Heart left ventricle (tissue), 16 donors: ENCODE measurements around the gene CAPN12. TPM values are rescaled to one million over a fixed set of nuclear protein-coding genes. Genes with fewer than 3 reads are reported as not detected.

Experiments used
- ATAC-seq, 4 donors: fragments of 200-7000 bp; cut with Tn5 transposase; one replicate each; pipeline ENCODE4 v1.9.1; 2020 to 2022; ENCODE audit warnings: moderate library complexity in 4 of 4, mild to moderate bottlenecking in 3 of 4, moderate number of reproducible peaks in 1 of 4
- DNase-seq, 5 donors: peaks; one replicate each; pipeline ENCODE4 v3.0.0-alpha.2; 2020
- H3K27ac ChIP-seq, 12 donors: fragments of 200-600 bp; sonication (generic) in 4 of 12; one replicate each; pipeline versions ENCODE4 v1.5.0 to v1.8.0; 2016 to 2022; ENCODE audit warnings: mild to moderate bottlenecking in 2 of 12
- H3K27me3 ChIP-seq, 9 donors: fragments of 200-600 bp; sonication (generic) in 2 of 9; one replicate each; pipeline versions ENCODE4 v1.5.1 to v1.8.0; 2016 to 2022; ENCODE audit warnings: mild to moderate bottlenecking in 3 of 9
- H3K36me3 ChIP-seq, 9 donors: fragments of 200-600 bp; sonication (generic) in 2 of 9; one replicate each; pipeline versions ENCODE4 v1.5.0 to v1.8.0; 2018 to 2022; ENCODE audit warnings: mild to moderate bottlenecking in 2 of 9
- H3K4me1 ChIP-seq, 12 donors: fragments of 200-600 bp; sonication (generic) in 4 of 12; one replicate each; pipeline versions ENCODE4 v1.5.0 to v1.8.0; 2016 to 2022; ENCODE audit warnings: mild to moderate bottlenecking in 3 of 12
- H3K4me3 ChIP-seq, 12 donors: fragments of 200-600 bp; sonication (generic) in 4 of 12; one replicate each; pipeline versions ENCODE4 v1.5.0 to v1.8.0; 2017 to 2022; ENCODE audit warnings: mild to moderate bottlenecking in 9 of 12, moderate library complexity in 4 of 12
- H3K9me3 ChIP-seq, 12 donors: fragments of 200-600 bp; sonication (generic) in 4 of 12; one replicate each; pipeline versions ENCODE4 v1.5.0 to v1.8.0; 2016 to 2022; ENCODE audit warnings: mild to moderate bottlenecking in 1 of 12
- CTCF ChIP-seq, 12 donors: fragments of 200-600 bp; sonication (generic) in 4 of 12; IDR thresholded peaks; one replicate each; pipeline versions ENCODE4 v1.5.0 to v1.8.0; 2018 to 2022; ENCODE audit warnings: antibody characterized with exemption in 12 of 12, mild to moderate bottlenecking in 5 of 12
- POLR2A ChIP-seq, 2 donors: fragments of 450-650 bp; IDR thresholded peaks; one replicate each; pipeline ENCODE4 v1.6.1; 2017; ENCODE audit warnings: antibody characterized with exemption in 2 of 2, mild to moderate bottlenecking in 2 of 2, moderate library complexity in 2 of 2
- WGBS, 4 donors: extraction: QIAGEN DNeasy Blood & Tissue Kit in 2 of 4; methylation state at CpG; one replicate each; pipeline versions ENCODE4 v1.1.5 to v1.1.7; 2013 to 2018; 5-methylcytosine and 5-hydroxymethylcytosine counted together
- intact Hi-C, 10 donors: fragments of 100-400 bp; cut with DNase I; formaldehyde crosslinking; loops; one replicate each; pipeline versions ENCODE4 v1.11.1 to v1.14.2; 2022
- polyA plus RNA-seq, 2 donors: library from polyadenylated mRNA; stranded (reverse); fragments of 200-250 nt; gene quantifications; one replicate each; pipeline ENCODE4 v1.2.3, GENCODE V29; 2013
- total RNA-seq, 9 donors: library from RNA; depleted of rRNA in 2 of 9; stranded (reverse); fragments of >200 nt in 2 of 9; fragmentation: NEBNext Ultra II Directional in 3 of 9; extraction: Animal tissue kit (Norgen Biotek cat#: 25700) in 3 of 9; gene quantifications; one replicate each; pipeline versions ENCODE4 v1.1.0 to v1.2.4, GENCODE V29; 2016 to 2023
- donor health status: ischemic (EF 13 %, LVEDD 7.1; RV severe dilation, severe dysfunction).
- donor health status: healthy with polysubstance abuse.
- donor health status: DM: no; HTN: yes; CAD: no.
- donor health status: DM: no; HTN: no; CAD: no.
- donor health status: ischemic (EF 25% LVEDD 6.9; RV normal size, moderate dysfunction).
- donor health status: ischemic (EF 25% LVEDD 5.7; RV mildly dilated, moderate dysfunction).
- donor health status: healthy.
- donor health status: DM: yes; HTN: yes; CAD: no.
- donor health status: ischemic (EF 35%, LVEDD 5.7; RV mildly dilated, moderate dysfunction).
- donor health status: nonischemic (EF 11% LVEDD 7.7; RV severe dilation, severe dysfunction).
- donor health status: DM: yes; HTN: yes; CAD: no.
- donor health status: PGD.
- donor health status: ischemic (EF 29% LVEDD 5.4; RV normal size, mild dysfunction).
- donor health status: nonischemic (EF 23%, LVEDD 6.1; RV moderate dilation, normal function).

Gene CAPN12
- total and polyA plus RNA-seq, 11 donors = 0.36 to 1.8 (median 0.88) TPM

DNA sequence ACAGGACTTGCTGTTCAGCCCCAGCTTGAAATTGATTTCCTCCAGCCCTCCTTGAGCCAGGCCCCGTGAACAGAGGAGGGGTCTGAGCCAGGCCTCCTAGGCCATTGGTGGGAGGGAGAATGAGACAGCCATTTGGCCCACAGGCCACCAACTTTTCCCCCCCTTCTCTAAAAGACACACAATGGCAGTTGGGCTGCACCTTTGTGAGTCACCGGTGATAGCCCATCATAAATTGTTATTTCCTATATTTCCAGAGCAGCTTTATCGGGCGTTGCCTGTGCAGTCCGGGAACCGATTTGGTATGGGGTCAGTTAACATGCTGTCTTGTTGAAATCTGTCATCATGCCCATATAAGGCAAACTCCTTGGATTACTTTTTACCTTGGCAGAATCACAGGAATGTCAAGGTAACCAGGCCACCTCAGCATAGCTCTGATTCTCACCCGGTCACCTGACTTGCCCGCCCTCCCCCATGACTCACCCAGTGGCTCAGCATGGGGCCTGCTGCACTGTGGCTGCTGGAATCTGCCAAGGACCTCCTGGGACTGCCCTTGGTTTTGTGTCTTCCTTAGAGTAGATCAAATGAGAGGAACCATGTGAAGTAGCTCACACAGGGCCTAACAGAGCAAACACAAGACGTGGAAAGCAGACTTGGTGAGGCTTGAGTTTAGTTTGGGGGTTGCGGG is 60.7 kb downstream of the CAPN12 start:
- no peak for TF ChIP-seq POLR2A (IDR thresholded peaks at IDR 0.05)
- TF ChIP-seq CTCF (IDR thresholded peaks at IDR 0.05) = no peak
- ATAC-seq = peak; percentile 44 to 74 (median 66)
- WGBS, 4 donors = 24 to 39% (median 30%) methylated on average over 8 to 10 of the region's 10 CpGs
- H3K27me3 ChIP-seq = no peaks in the 10 kb centered on the region
- peaks cover 22 to 99% (median 93%) of the 10 kb centered on the region in 12 donors for H3K4me1 ChIP-seq
- peak overlapping the region; percentile 75 to 96 (median 92) for H3K27ac ChIP-seq
- no peaks in the 10 kb centered on the region for H3K9me3 ChIP-seq
- intact Hi-C loops = no loop called here
- DNase-seq = peak in 4 of 5 donors; percentile 46 to 85 (median 67)
- peaks cover 0 to 7% (median 0%) of the 10 kb centered on the region in 9 donors for H3K36me3 ChIP-seq
- H3K4me3 ChIP-seq = peak overlapping the region in 1 of 12 donors; percentile 19

GRCh38 chr19:38682872-38683392 is 61.3 kb downstream of the CAPN12 start:
- 76 to 86% (median 81%) methylated on average over 6 to 7 of the region's 7 CpGs for WGBS, 4 donors
- peaks cover 22 to 100% (median 93%) of the 10 kb centered on the region in 12 donors for H3K4me1 ChIP-seq

GRCh38 chr19:38682195-38682867 is 61.9 kb downstream of the CAPN12 start:
- H3K27me3 ChIP-seq = no peaks in the 10 kb centered on the region
- intact Hi-C loops = no loop called here
- no peak for ATAC-seq
- DNase-seq = peak in 1 of 5 donors; percentile 8
- H3K27ac ChIP-seq = peak overlapping the region in 11 of 12 donors; percentile 75 to 96 (median 93)
- H3K36me3 ChIP-seq = peaks cover 0 to 11% (median 7%) of the 10 kb centered on the region in 9 donors
- H3K4me3 ChIP-seq = no peak overlapping the region
- TF ChIP-seq CTCF (IDR thresholded peaks at IDR 0.05) = no peak
- TF ChIP-seq POLR2A (IDR thresholded peaks at IDR 0.05) = no peak
- no peaks in the 10 kb centered on the region for H3K9me3 ChIP-seq
- H3K4me1 ChIP-seq = peaks cover 22 to 100% (median 93%) of the 10 kb centered on the region in 12 donors
- WGBS, 4 donors = 94 to 98% (median 96%) methylated on average over 10 to 11 of the region's 11 CpGs

More at GRCh38 chr19:38682872-38683392, 61.3 kb downstream of the CAPN12 start:
- DNase-seq = no peak
- Histone ChIP-seq H3K36me3 (peaks cover 0 to 7% (median under 1%) of the 10 kb centered on the region in 9 donors), H3K4me3 (no peak overlapping the region), H3K27me3 (no peaks in the 10 kb centered on the region), H3K27ac (peak overlapping the region; percentile 75 to 96 (median 92)), H3K9me3 (no peaks in the 10 kb centered on the region)
- intact Hi-C loops = no loop called here
- ATAC-seq = no peak
- TF ChIP-seq CTCF (IDR thresholded peaks at IDR 0.05) (no peak), POLR2A (IDR thresholded peaks at IDR 0.05) (no peak)

Other genes with a start within 250 kb of the CAPN12 start
- 1 to 10 TPM; 1.2 to 9.9 (median 2.7) TPM for gene MAP4K1, start 126.5 kb downstream of the CAPN12 start, total RNA-seq
- 1 to 10 TPM in 1 of 2 donors, under 1 TPM in 1; 0.69 to 2.7 TPM for gene MAP4K1, start 126.5 kb downstream of the CAPN12 start, polyA plus RNA-seq
- gene EIF3K, start 125.3 kb downstream of the CAPN12 start, total RNA-seq = 1,000 to 10,000 TPM in 1 of 9 donors, 100 to 1,000 TPM in 8; 447 to 1,239 (median 596) TPM
- gene EIF3K, start 125.3 kb downstream of the CAPN12 start, polyA plus RNA-seq = 100 to 1,000 TPM; 761 to 801 TPM
- gene ACTN4, start 96.8 kb downstream of the CAPN12 start, total RNA-seq = 100 to 1,000 TPM; 124 to 307 (median 154) TPM
- gene ACTN4, start 96.8 kb downstream of the CAPN12 start, polyA plus RNA-seq = 100 to 1,000 TPM; 100 to 107 TPM
- not detected for gene LGALS7, start 29.0 kb upstream of the CAPN12 start, total RNA-seq
- under 1 TPM in 1 of 2 donors, not detected in 1; 0.33 TPM for gene LGALS7, start 29.0 kb upstream of the CAPN12 start, polyA plus RNA-seq
- not detected for gene LGALS7B, start 44.7 kb upstream of the CAPN12 start, total RNA-seq
- gene LGALS7B, start 44.7 kb upstream of the CAPN12 start, polyA plus RNA-seq = not detected
- 1 to 10 TPM in 2 of 9 donors, under 1 TPM in 5, not detected in 2; 0.35 to 1.3 (median 0.65) TPM for gene LGALS4, start 68.5 kb upstream of the CAPN12 start, total RNA-seq
- gene LGALS4, start 68.5 kb upstream of the CAPN12 start, polyA plus RNA-seq = under 1 TPM; 0.68 to 0.91 TPM
- gene ECH1, start 87.3 kb upstream of the CAPN12 start, total RNA-seq = 100 to 1,000 TPM; 382 to 799 (median 564) TPM
- 1,000 to 10,000 TPM in 1 of 2 donors, 100 to 1,000 TPM in 1; 446 to 1,292 TPM for gene ECH1, start 87.3 kb upstream of the CAPN12 start, polyA plus RNA-seq
- 100 to 1,000 TPM in 8 of 9 donors, 10 to 100 TPM in 1; 93.6 to 256 (median 165) TPM for gene HNRNPL, start 105.5 kb upstream of the CAPN12 start, total RNA-seq
- 100 to 1,000 TPM; 103 to 142 TPM for gene HNRNPL, start 105.5 kb upstream of the CAPN12 start, polyA plus RNA-seq
- 1 to 10 TPM; 1.6 to 5.7 (median 3.3) TPM for gene RINL, start 133.8 kb upstream of the CAPN12 start, total RNA-seq
- gene RINL, start 133.8 kb upstream of the CAPN12 start, polyA plus RNA-seq = 10 to 100 TPM in 1 of 2 donors, 1 to 10 TPM in 1; 5.6 to 11.3 TPM
- gene SIRT2, start 155.1 kb upstream of the CAPN12 start, total RNA-seq = 100 to 1,000 TPM in 2 of 9 donors, 10 to 100 TPM in 7; 58.3 to 158 (median 62.4) TPM
- gene SIRT2, start 155.1 kb upstream of the CAPN12 start, polyA plus RNA-seq = 100 to 1,000 TPM in 1 of 2 donors, 10 to 100 TPM in 1; 51.0 to 104 TPM
- 10 to 100 TPM; 17.2 to 38.6 (median 22.2) TPM for gene NFKBIB, start 155.5 kb upstream of the CAPN12 start, total RNA-seq
- gene NFKBIB, start 155.5 kb upstream of the CAPN12 start, polyA plus RNA-seq = 10 to 100 TPM; 35.0 to 90.4 TPM
- under 1 TPM in 2 of 9 donors, not detected in 7; 0.35 to 0.58 TPM for gene CCER2, start 167.7 kb upstream of the CAPN12 start, total RNA-seq
- gene CCER2, start 167.7 kb upstream of the CAPN12 start, polyA plus RNA-seq = under 1 TPM in 1 of 2 donors, not detected in 1; 0.42 TPM
- gene SARS2, start 186.3 kb upstream of the CAPN12 start, total RNA-seq = 10 to 100 TPM in 8 of 9 donors, 1 to 10 TPM in 1; 9.0 to 29.1 (median 16.7) TPM
- gene SARS2, start 186.3 kb upstream of the CAPN12 start, polyA plus RNA-seq = 10 to 100 TPM in 1 of 2 donors, 1 to 10 TPM in 1; 10.0 to 26.4 TPM
- gene MRPS12, start 186.5 kb upstream of the CAPN12 start, total RNA-seq = 10 to 100 TPM; 45.7 to 67.9 (median 52.6) TPM
- gene MRPS12, start 186.5 kb upstream of the CAPN12 start, polyA plus RNA-seq = 100 to 1,000 TPM in 1 of 2 donors, 10 to 100 TPM in 1; 54.4 to 115 TPM
- gene FBXO17, start 231.3 kb upstream of the CAPN12 start, total RNA-seq = 1 to 10 TPM; 1.4 to 4.9 (median 2.5) TPM
- gene FBXO17, start 231.3 kb upstream of the CAPN12 start, polyA plus RNA-seq = 1 to 10 TPM; 1.2 to 2.4 TPM